Activated CD4-positive, alpha-beta T cell treated with anti-CD3 and anti-CD28 coated beads for 36 hours (primary cell): Measurements from ENCODE around the gene ANKH. TPM values are rescaled to one million over a fixed set of nuclear protein-coding genes. Genes with fewer than 3 reads are reported as not detected.
"Not testable (repeated sequence)": the region's sequence is repeated elsewhere in the genome, so short reads cannot be mapped to it uniquely, and the experiment has no call there.

ENCODE experiments used
- ATAC-seq: fragments of 200-7000 bp; cut with Tn5 transposase; one replicate; pipeline ENCODE4 v1.10.0; 2021; ENCODE audit warnings: mild to moderate bottlenecking, moderate library complexity
- CTCF ChIA-PET: fragments of 350-600 bp; sonication (Branson Sonifier 250); formaldehyde crosslinking; loops from one replicate; lab custom pipeline; 2021; ENCODE audit warnings: antibody characterized with exemption; lab: Charles Lee
- POLR2A ChIA-PET: fragments of 350-600 bp; sonication (Branson Sonifier 250); formaldehyde crosslinking; loops from one replicate; lab custom pipeline; 2021; ENCODE audit warnings: antibody characterized with exemption, inconsistent platforms; lab: Charles Lee
- DNase-seq: peaks from one replicate; pipeline ENCODE4 v3.0.0-alpha.2; 2020
- H3K27ac Mint-ChIP-seq: one replicate; pipeline ENCODE4 v1.8.0; 2021; ENCODE audit warnings: mixed read lengths
- H3K27me3 Mint-ChIP-seq: one replicate; pipeline ENCODE4 v1.8.0; 2021; ENCODE audit warnings: mixed read lengths
- H3K36me3 Mint-ChIP-seq: one replicate; pipeline ENCODE4 v1.8.0; 2021; ENCODE audit warnings: low read depth, mixed read lengths
- H3K4me1 Mint-ChIP-seq: one replicate; pipeline ENCODE4 v1.8.0; 2021; ENCODE audit warnings: mixed read lengths
- H3K4me3 Mint-ChIP-seq: one replicate; pipeline ENCODE4 v1.8.0; 2021; ENCODE audit warnings: mild to moderate bottlenecking, moderate library complexity, mixed read lengths
- H3K9me3 Mint-ChIP-seq: one replicate; pipeline ENCODE4 v1.8.0; 2021; ENCODE audit warnings: low read depth, mixed read lengths
- intact Hi-C, 2 experiments: fragments of 100-400 bp; cut with DNase I in 1 of 2; cut with micrococcal nuclease in 1 of 2; formaldehyde crosslinking; loops; one replicate each; pipeline versions ENCODE4 v1.14.2 to v1.15.1; 2022 to 2024; cut with DNase I, micrococcal nuclease
- total RNA-seq, 2 experiments: library from RNA; stranded (reverse); gene quantifications; one replicate each; pipeline ENCODE4 v1.2.3, GENCODE V29; 2021

ANKH gene
- total RNA-seq, 2 experiments from 2014 or later: 72.8 to 76.4 TPM

DNA sequence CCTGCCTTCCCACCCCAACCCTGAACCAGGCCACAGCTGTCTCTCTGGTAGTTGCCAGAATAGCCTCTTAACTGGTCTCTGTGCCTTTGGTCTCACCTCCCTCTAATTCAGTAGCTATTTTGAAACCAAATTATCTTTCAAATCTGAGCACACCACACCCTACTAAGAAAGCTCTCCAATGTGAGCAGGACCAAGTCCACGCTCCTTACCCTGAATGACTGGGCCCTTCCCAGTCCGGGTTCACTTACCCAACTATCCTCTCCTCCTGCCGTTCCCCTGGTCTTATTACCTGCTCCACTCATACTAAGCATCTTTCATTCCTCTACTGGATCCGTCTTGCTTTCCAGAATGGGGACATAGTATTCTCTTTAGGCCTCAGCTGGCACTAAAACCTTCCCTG is 16.8 kb downstream of the ANKH start:
- H3K4me1 Mint-ChIP-seq: peaks cover 21% of the 10 kb centered on the region
- intact Hi-C loops: no loop called here
- H3K27me3 Mint-ChIP-seq: no peaks in the 10 kb centered on the region
- ATAC-seq (no peak), DNase-seq (no peak)
- H3K4me3 Mint-ChIP-seq: no peak overlapping the region
- POLR2A ChIA-PET: no interaction called here
- CTCF ChIA-PET: interaction anchor here (0.6 kb wide), 1 partner anchor 28 kb away, joined by 3 read pairs; no protein-coding TSS in a partner anchor
- H3K36me3 Mint-ChIP-seq: peaks cover 8% of the 10 kb centered on the region
- no peaks in the 10 kb centered on the region for H3K9me3 Mint-ChIP-seq
- no peak overlapping the region for H3K27ac Mint-ChIP-seq

DNA sequence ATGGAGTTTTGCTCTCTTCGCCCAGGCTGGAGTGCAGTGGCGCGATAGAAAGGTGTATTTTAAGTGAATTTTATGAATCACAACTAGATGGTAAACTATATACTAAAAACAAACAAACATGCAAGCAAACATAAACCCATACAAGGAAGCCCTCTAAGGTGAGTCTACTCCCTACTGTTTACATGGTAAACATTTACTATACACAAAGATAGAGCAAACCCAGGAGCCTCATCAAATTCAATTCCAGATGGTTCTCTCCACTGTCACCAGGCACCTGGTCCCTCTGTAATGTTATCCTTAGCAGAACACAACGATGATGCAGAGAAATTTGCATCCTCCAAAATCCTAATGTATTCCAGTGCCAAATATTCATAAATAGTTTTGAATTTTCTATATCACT is 17.9 kb downstream of the ANKH start:
- ChIA-PET CTCF (no interaction called here), POLR2A (no interaction called here)
- Mint-ChIP-seq H3K4me1 (peaks cover 19% of the 10 kb centered on the region), H3K27me3 (no peaks in the 10 kb centered on the region), H3K27ac (no peak overlapping the region), H3K4me3 (no peak overlapping the region), H3K36me3 (peaks cover 6% of the 10 kb centered on the region), H3K9me3 (no peaks in the 10 kb centered on the region)
- intact Hi-C loops: no loop called here
- DNase-seq: no peak
- no peak for ATAC-seq

DNA sequence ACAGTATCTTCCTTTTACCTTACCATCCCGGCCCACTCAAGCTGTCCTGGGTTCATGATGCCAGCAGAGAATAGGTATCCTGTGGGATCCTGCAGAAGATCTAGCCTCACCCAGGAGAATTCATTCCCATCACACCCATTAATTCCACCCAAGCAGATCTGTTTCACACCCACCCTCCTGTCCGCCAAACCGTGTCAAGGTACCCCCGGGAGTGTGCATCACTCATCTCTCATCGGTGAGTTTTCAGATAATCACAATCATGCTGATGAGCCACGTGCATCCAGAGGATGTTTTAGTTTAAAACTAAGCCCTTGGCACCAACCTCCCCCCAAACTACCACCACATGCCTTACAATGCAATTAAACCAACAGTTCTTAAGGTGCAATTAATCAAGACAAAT is 18.8 kb downstream of the ANKH start:
- CTCF ChIA-PET: no interaction called here
- Mint-ChIP-seq H3K27me3 (no peaks in the 10 kb centered on the region), H3K27ac (no peak overlapping the region), H3K36me3 (peaks cover 8% of the 10 kb centered on the region), H3K4me1 (peaks cover 19% of the 10 kb centered on the region), H3K9me3 (no peaks in the 10 kb centered on the region), H3K4me3 (no peak overlapping the region)
- ATAC-seq: no peak
- no peak for DNase-seq
- POLR2A ChIA-PET: no interaction called here
- intact Hi-C loops: no loop called here

DNA sequence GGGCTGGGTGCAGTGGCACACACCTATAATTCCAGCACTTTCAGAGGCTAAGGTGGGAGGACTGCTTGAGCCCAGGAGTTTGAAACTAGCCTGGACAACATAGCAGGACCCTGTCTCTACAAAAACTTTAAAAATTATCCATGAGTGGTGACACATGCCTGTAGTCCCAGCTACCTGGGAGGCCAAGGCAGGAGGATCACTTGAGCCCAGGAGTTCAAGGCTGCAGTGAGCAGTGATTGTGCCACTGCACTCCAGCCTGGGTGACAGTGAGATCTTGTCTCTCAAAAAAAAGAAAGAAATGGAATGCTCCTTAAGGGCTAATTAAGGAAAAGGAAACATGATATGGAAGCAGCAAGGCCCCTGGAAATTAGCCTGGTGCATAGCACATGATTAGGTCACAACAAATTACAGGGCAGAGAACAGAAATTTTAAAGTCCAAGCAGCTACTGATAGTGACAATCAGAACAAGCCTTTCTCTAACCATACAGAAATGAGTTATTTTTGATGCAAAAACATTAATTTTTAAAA is 19.5 kb downstream of the ANKH start:
- DNase-seq (no peak), ATAC-seq (no peak)
- ChIA-PET POLR2A (no interaction called here), CTCF (no interaction called here)
- intact Hi-C loops: no loop called here
- no peak overlapping the region for H3K4me3 Mint-ChIP-seq
- H3K36me3 Mint-ChIP-seq: peaks cover 8% of the 10 kb centered on the region
- no peak overlapping the region for H3K27ac Mint-ChIP-seq
- H3K4me1 Mint-ChIP-seq: peaks cover 19% of the 10 kb centered on the region
- no peaks in the 10 kb centered on the region for H3K27me3 Mint-ChIP-seq
- no peaks in the 10 kb centered on the region for H3K9me3 Mint-ChIP-seq

DNA sequence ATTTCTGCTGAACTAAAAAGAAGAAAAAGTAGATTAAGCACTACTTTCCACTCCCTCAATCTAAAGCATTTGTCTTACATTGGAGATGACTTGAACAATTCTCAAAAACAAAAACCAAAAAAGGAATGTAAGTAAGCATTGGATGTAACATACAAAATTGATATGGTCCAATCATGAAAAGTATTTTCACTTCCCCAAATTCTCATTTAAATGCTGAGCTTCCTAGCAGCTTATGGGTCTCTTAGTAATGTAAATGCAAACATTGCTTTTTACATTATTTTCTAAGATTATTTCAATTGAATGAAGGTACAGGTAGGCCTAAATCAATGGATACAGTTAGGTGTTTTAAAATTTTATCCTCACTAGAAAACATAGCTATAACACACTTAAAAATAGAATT is 20.0 kb downstream of the ANKH start:
- DNase-seq (no peak), ATAC-seq (no peak)
- intact Hi-C loops: no loop called here
- H3K4me3 Mint-ChIP-seq: no peak overlapping the region
- no peaks in the 10 kb centered on the region for H3K27me3 Mint-ChIP-seq
- H3K4me1 Mint-ChIP-seq: peaks cover 16% of the 10 kb centered on the region
- H3K27ac Mint-ChIP-seq: no peak overlapping the region
- H3K36me3 Mint-ChIP-seq: peaks cover 10% of the 10 kb centered on the region
- H3K9me3 Mint-ChIP-seq: no peaks in the 10 kb centered on the region
- ChIA-PET POLR2A (no interaction called here), CTCF (no interaction called here)

DNA sequence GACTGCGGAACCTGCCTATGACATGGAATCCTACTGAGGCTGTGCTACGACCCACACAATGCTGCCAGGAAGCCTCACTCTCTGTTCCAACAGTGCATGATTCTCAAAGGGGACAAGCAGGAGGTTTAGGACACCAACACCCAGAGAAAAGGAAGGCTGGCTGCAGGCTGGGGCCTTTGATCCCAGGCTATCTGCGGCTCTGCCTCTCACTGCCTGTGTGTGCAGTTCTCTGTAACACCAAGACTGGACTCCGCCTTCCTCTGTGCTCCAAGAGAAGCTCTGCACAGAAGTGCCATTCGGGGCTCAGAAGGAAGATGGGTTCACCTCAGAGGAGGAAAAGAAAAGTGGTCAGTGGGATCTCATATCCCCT is 20.5 kb downstream of the ANKH start:
- ChIA-PET CTCF (no interaction called here), POLR2A (no interaction called here)
- Mint-ChIP-seq H3K27ac (no peak overlapping the region), H3K9me3 (no peaks in the 10 kb centered on the region), H3K27me3 (no peaks in the 10 kb centered on the region), H3K36me3 (peaks cover 10% of the 10 kb centered on the region), H3K4me1 (peaks cover 15% of the 10 kb centered on the region), H3K4me3 (no peak overlapping the region)
- intact Hi-C loops: no loop called here
- DNase-seq (no peak), ATAC-seq (no peak)

GRCh38 chr5:14850419-14851049 is 21.0 kb downstream of the ANKH start:
- peaks cover 10% of the 10 kb centered on the region for H3K36me3 Mint-ChIP-seq
- peaks cover 15% of the 10 kb centered on the region for H3K4me1 Mint-ChIP-seq
- H3K9me3 Mint-ChIP-seq: no peaks in the 10 kb centered on the region
- DNase-seq: no peak
- no peak overlapping the region for H3K4me3 Mint-ChIP-seq
- ChIA-PET CTCF (interaction anchor here (1.3 kb wide), 1 partner anchor 17 kb away, joined by 3 read pairs; no protein-coding TSS in a partner anchor), POLR2A (no interaction called here)
- no peak for ATAC-seq
- intact Hi-C loops: no loop called here
- H3K27ac Mint-ChIP-seq: no peak overlapping the region
- no peaks in the 10 kb centered on the region for H3K27me3 Mint-ChIP-seq

GRCh38 chr5:14849516-14850294 is 21.9 kb downstream of the ANKH start:
- Mint-ChIP-seq H3K27ac (no peak overlapping the region), H3K36me3 (peaks cover 13% of the 10 kb centered on the region), H3K27me3 (no peaks in the 10 kb centered on the region), H3K4me3 (no peak overlapping the region), H3K9me3 (no peaks in the 10 kb centered on the region), H3K4me1 (peaks cover 10% of the 10 kb centered on the region)
- ATAC-seq (no peak), DNase-seq (no peak)
- ChIA-PET CTCF (interaction anchor here (0.9 to 1.3 kb wide), 2 partner anchors 17 to 18 kb away, joined by 3 read pairs; no protein-coding TSS in a partner anchor), POLR2A (no interaction called here)
- intact Hi-C loops: no loop called here

DNA sequence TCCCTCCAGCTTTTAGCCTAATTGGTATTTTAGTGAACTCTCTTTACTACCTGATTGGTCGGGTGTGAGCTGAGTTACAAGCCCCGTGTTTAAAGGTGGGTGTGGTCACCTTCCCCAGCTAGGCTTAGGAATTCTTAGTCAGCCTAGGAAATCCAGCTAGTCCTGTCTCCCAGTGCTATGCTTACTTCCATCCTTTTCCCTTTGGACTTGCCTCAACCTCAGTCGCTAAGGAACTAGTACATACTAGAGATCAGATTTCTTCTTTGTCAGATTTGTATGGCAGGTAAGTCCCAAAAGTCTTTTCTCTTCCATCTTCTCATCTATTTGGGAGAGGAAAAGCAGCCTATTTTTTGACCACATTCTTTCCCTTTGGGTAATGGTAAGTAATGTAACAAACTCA is 22.6 kb downstream of the ANKH start:
- intact Hi-C loops, DNase-seq, H3K27ac Mint-ChIP-seq, H3K9me3 Mint-ChIP-seq, H3K4me1 Mint-ChIP-seq, ATAC-seq, H3K4me3 Mint-ChIP-seq, H3K27me3 Mint-ChIP-seq, POLR2A ChIA-PET: not testable (repeated sequence)
- CTCF ChIA-PET: interaction anchor here (0.9 kb wide), 1 partner anchor 19 kb away, joined by 3 read pairs; no protein-coding TSS in a partner anchor
- H3K36me3 Mint-ChIP-seq: peaks cover 15% of the 10 kb centered on the region

DNA sequence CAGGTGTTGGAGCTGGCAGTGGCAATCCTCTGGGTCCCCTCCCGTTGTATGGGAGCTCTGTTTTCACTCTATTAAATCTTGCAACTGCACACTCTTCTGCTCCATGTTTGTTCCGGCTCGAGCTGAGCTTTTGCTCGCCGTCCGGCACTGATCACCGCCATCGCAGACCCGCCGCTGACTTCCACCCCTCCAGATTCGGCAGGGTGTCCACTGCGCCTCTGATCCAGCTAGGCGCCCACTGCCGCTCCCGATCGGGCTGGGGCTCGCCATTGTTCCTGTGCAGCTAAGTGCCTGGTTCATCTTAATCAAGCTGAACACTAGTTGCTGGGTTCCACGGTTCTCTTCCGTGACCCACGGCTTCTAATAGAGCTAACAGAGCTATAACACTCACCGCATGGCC is 23.2 kb downstream of the ANKH start:
- H3K27me3 Mint-ChIP-seq: no peaks in the 10 kb centered on the region
- ChIA-PET CTCF (no interaction called here), POLR2A (interaction anchor here (0.9 kb wide), 1 partner anchor 163 kb away, joined by 3 read pairs; no protein-coding TSS in a partner anchor)
- peaks cover 6% of the 10 kb centered on the region for H3K4me1 Mint-ChIP-seq
- H3K27ac Mint-ChIP-seq: no peak overlapping the region
- H3K9me3 Mint-ChIP-seq: no peaks in the 10 kb centered on the region
- peaks cover 15% of the 10 kb centered on the region for H3K36me3 Mint-ChIP-seq
- no peak for ATAC-seq
- intact Hi-C loops: no loop called here
- H3K4me3 Mint-ChIP-seq: no peak overlapping the region
- DNase-seq: no peak

DNA sequence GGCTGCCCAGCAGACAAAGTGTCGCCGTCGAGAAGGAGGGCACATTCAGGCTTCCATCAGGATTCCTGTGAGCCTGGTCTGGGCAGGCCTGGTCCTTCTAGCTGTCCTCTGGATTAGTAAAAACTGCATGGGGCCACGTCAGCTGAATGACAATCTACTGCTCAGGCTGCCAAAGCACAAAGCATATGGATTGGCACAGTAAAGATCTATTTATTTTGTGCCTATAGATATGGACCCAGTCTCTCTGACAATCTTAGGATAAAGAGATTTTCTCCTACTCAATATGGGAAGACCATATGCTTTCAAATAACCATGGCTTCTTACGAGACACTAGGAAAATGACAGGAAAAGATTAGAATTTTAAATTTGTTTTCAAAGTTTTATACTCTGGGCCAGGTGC is 24.1 kb downstream of the ANKH start:
- ChIA-PET CTCF (no interaction called here), POLR2A (interaction anchor here (0.9 kb wide), 1 partner anchor 162 kb away, joined by 3 read pairs; no protein-coding TSS in a partner anchor)
- no peak for ATAC-seq

DNA sequence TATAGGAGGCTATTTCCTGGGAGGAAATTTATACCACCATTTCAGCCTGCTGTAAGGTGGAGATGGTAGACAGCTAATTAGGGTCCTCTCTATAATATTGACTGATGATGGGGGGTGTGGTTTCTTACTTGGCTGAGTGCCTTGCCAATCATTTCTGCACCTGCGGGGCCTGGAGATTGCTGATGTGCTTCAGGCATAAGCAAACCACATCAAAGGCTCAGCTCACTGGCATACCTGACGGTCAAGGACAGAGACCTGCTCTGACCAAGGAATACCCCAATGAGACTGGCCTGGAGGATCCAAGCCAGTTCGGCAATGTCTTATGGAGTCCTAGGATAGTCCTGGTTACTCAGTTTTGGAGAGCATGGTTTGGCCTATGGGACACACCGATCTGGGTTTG is 29.5 kb downstream of the ANKH start:
- ChIA-PET POLR2A (no interaction called here), CTCF (no interaction called here)
- peaks cover 14% of the 10 kb centered on the region for H3K4me1 Mint-ChIP-seq
- H3K27me3 Mint-ChIP-seq: no peaks in the 10 kb centered on the region
- intact Hi-C loops: no loop called here
- H3K27ac Mint-ChIP-seq: no peak overlapping the region
- H3K4me3 Mint-ChIP-seq: no peak overlapping the region
- H3K9me3 Mint-ChIP-seq: peaks cover 6% of the 10 kb centered on the region
- ATAC-seq: no peak
- H3K36me3 Mint-ChIP-seq: peaks cover 31% of the 10 kb centered on the region
- DNase-seq: no peak

More for the DNA sequence above, 24.1 kb downstream of the ANKH start:
- peaks cover 16% of the 10 kb centered on the region for H3K36me3 Mint-ChIP-seq
- H3K4me3 Mint-ChIP-seq: no peak overlapping the region
- intact Hi-C loops: no loop called here
- DNase-seq: no peak
- no peak overlapping the region for H3K27ac Mint-ChIP-seq
- H3K4me1 Mint-ChIP-seq: no peaks in the 10 kb centered on the region
- H3K27me3 Mint-ChIP-seq: no peaks in the 10 kb centered on the region
- no peaks in the 10 kb centered on the region for H3K9me3 Mint-ChIP-seq
